Umbilical cord (tissue), 2 donors: ENCODE measurements around the gene CCNQ. TPM values are rescaled to one million over a fixed set of nuclear protein-coding genes. Genes with fewer than 3 reads are reported as not detected.

Experiments
- DNase-seq: peaks from one replicate; pipeline ENCODE4 v3.0.0-alpha.2; 2015; ENCODE audit warnings: low spot score
- total RNA-seq: library from RNA; depleted of rRNA; stranded (reverse); fragments of >200 nt; gene quantifications from one replicate; pipeline ENCODE4 v1.2.3, GENCODE V29; 2014; ENCODE audit warnings: low replicate concordance; ENCODE audit not compliant: insufficient read depth

CCNQ gene
- total RNA-seq, 1 donor from 2014 or later, result 23.8 TPM

GRCh38 chrX:153596981-153597750, 1.8 kb downstream of the CCNQ start:
- no peak for DNase-seq

GRCh38 chrX:153595859-153596857, 2.8 kb downstream of the CCNQ start:
- no peak for DNase-seq

- DNase-seq, result no peak
Observed at GRCh38 chrX:153595387-153595786, 3.6 kb downstream of the CCNQ start.

DNA sequence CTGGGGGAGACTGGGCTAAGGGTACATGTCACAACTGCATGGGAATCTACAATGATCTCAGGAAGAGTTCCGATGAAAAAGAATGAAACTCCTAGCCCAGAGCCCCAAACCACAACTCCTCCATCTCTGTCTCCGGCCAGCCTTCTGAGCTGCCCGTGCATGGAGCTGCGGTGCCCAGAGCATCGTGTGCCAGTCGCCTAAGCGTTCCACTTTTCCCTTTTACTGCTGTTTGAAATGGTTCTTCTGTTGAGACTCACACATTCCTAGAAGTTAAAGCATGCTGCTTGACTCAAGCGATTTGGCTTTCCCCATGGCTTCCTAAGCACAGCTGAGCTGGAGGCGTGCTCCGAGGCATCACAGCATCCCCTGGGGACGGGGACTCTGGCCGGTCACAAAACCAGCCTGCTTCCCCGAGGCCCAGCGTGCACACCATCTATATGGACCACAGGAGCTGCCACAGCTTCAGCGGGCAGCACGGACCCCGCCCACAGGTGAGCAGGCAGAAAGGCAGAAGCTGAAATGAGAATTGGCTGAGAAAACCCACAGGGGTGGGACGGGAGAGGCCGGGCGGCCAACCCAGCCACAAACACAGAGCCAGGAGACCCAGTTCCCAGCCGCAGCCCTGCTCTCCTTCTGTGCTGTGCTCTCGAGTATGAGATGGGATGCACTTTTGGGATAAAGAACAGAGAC, 5.0 kb downstream of the CCNQ start:
- DNase-seq, result no peak

DNA sequence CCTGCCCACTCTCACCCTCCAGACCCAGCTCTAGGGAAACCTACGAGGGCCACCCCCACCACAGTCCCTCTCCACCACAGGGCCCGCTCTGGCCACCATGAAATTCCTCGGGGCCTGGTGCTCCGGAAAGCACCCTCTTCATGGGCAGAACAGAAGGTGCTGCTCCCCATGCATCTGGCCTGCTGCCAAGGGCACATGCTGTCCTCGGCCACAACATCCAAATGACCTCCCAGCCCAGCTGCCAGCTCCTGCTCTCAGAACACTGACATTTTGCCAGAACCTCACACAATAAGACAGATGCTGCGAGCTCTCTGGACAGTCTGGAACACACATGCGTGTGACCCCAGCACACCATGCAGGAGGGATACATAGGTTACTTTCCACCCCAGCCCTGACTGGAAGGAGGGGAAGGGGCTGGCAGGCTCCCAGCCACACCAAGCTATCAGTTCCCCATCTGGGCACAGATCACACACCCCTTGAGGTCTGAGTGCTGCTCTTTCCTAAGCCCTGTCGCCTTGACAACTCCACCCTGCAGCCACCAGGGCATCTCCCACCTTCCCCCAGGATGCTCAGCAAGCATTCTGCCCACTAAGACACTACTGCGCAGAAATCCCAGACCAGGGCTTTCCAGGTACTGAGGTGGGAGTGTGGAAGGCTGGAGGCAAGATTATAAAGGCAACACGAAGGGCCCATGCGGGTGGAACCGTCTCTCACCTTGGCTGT, 5.8 kb downstream of the CCNQ start:
- DNase-seq, result no peak

DNA sequence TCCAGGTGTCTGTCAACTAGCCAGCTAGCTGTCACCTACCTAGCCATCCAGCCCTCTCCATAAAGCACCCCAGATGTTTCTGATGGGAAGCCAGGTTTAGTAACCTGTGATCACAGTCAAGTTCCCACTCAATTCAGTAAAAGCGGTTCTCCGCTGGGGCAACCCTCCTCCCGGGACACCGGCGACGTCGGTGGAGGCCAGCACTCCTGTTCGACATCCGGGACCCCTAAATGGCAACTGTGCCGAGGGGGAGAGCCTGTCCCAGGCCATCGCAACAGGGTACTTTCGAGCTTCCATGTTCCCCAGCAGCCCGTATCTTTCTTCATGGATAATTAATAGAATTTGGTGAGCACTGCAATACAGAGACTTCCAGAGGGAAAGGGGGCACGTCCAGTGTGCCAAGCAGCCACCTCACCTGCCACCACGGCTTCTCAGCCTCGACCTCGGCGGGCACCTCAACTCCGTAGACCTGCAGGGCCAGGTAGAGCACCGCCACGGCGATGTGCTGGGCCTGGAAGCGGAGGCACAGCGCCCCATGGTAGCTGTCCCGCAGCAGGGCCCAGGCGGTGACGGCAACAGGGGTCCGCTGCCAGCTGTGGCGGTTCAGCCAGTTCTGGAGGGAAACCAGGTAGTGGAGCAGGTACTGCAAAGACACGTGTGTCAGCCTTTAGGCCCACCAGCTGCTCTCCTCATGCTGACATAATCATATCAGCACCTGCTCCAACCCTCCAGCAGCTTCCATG, 6.7 kb downstream of the CCNQ start:
- no peak for DNase-seq

DNA sequence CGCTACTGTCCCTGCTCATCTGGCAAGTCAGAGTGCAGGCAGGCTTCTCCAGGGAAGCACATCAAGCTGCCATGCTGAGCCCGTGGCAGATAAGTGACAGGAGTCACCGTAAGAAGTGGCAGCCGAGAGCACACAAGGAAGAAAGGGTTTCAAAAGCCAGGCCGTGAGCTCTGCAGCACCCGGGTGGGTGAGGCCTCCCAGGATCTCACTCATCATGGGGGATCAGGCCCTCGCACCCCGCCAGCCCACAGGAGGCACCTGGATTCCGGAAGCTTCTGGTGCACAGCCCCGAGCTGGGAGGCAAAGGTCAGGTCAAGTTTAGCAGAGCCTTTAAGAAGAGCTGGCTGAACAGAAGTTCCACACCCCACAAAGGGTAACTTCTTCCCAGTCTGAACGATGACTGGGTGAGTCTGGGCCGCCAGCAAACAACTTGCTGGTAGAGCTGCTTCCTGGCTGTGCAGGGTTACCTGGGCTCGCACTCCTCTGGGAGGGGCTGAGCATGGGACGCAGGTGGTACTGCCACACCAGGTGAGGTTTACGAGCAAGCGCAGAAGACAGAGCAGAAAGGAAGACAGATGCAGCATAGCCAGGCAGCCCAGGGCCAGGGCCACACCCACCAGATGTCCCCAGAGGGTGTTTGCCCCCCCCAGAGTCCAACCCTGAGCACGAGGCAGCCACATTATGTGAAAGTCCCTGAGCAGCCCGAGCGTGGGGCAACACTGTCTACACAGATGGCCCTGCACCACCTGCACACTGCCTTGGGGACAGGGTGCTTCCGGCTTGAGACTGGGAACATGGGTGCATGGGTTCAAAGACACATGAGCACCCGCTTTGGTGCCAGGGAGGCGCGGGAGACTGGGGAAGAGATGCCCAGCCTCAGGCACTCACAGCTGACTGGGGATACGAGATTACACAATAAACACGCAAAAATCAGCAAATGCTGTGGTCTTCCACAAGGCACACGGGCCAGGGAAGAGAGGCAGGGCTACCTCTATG, 7.7 kb downstream of the CCNQ start:
- DNase-seq, result no peak

GRCh38 chrX:153588782-153589446, 10.0 kb downstream of the CCNQ start:
- DNase-seq, result no peak

DNA sequence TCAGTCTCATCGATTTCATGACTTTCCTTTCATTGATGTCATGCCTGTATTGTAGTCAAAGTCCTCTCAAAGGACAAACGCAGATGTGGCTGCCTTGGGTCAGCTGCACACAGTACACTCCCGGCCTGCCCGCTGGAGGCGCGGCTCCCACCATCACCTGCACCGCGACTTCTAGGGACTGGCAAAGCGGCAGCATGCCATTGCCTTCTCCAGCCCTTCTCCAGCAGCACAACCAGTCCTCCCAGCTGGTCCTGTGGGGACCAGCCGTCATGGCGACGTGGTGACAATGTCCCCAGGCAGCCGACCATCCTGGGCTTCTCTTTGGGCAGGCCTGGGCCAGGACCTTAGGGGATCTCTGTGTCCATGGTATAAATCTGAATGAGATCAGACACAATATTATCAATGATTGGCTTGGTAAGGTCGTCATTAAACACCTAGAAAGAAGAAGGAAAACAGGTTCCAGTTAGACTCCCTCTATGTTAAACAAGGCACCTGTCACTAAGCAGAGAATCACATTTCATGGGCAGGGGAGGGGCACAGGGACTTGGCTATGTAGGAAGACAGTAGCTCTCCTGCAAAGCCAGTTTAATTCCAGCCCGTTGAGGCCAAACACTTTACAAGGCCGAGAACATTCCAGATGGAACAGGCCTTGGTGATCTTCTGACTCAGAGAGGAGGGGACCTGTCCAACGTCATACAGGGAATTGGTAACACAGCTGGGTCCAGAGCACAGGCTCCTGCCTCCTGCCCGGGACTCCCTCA, 10.7 kb downstream of the CCNQ start:
- DNase-seq, result no peak

- no peak for DNase-seq
Observed at GRCh38 chrX:153587342-153587741, 11.6 kb downstream of the CCNQ start.

DNA sequence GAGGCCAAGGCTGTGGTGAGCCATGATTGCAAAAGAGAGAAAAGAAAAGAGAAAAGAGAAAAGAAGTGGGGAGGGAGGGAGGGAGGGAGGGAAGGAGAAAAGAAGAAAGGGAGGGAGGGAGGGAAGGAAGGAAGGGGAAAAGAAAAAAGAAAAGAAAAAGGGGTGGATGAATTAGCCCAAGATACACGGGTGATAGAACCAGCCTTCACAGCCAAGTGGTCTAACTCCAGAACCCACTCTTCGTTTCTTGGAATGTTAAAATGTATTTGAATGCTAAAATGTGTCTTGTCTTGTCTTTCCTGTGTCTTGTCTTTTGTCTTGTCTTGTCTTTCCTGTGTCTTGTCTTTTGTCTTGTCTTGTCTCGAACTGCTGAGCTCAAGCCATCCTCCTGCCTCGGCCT, 13.1 kb downstream of the CCNQ start:
- no peak for DNase-seq

- no peak for DNase-seq
Observed at GRCh38 chrX:153583433-153583832, 15.5 kb downstream of the CCNQ start.

DNA sequence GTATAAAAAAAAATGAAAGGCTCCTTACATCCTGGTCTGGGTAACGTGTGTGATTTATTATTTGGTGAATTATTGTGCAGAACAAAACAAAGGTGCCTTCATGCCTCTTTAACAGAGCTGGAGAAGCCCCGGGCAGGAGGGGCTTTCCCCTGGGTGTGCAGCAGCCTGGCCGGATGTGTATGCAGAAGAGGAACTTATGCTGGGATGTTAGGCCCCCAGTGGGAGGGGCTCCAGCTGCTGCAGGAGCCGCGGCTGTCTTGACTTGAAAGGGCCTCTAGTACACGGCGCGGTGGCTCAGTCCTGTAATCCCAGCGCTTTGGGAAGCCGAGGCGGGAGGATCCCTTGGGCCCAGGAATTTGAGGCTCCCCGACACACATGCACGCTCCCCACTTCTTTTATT, 16.0 kb downstream of the CCNQ start:
- DNase-seq, result peak; percentile 80

DNA sequence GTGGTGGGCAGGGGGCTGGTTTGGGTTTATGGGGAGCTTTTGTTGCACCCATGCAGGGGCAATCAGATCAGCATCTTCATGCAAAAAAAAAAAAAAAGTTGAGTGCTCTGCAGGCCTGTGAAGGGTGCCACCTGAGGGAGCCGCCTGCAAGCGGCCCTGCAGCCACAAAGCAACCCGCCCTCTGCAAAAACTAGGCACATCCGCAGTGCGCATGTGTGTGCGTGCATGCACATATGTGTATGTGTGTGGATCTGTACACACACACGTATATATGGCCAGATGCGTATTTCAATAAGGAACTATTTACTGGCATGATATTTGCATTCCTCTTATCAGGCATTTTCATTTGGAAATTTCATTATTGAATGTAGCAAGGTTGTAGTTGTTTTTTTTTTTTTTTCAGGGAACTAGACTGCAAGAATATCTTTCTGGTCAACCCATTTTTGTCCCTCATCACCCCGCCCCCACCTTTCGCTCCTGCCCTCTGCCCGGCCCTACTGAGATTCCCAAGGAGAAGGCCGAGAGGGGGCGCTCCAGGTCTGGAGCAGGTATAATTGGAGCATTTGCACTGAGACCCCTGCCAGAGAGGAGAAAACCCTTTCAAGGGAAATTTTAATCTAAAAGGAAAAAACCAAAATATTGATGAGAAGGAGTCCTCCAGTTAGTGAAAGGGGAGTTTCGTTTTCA, 18.1 kb downstream of the CCNQ start:
- DNase-seq, result no peak

- no peak for DNase-seq
Observed at GRCh38 chrX:153578889-153579288, 20.1 kb downstream of the CCNQ start.

DNA sequence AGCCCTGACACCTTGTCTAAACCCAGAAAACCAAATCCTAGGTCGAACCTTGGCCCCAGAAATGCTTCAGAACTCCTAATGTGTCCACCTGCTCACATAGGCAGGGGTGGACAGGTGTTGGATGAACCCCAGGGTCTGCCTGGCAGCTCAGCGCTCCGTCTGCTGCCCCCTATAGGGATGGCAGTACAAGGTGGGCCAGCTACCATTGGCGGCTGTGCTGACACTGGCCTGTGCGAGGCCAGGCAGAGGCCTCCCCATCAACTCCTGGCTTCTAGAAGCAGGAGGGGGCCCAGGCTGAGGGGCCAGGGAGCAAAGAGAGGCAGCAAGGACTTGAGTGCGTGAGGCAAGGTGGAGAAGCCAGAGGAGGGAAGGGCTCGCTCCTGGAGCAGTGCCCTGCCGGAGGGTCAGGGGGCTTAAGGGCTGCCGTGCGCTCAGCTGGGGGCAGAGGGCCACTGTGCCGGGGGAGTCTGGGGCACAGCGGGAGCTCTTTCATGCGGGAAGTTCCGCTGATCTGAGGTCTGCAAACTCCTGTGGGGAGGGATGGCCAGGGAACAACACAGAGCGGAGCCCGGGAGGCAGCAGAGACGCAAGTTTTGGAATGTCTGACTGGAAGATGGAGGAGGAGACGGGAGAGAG, 20.6 kb downstream of the CCNQ start:
- no peak for DNase-seq

DNA sequence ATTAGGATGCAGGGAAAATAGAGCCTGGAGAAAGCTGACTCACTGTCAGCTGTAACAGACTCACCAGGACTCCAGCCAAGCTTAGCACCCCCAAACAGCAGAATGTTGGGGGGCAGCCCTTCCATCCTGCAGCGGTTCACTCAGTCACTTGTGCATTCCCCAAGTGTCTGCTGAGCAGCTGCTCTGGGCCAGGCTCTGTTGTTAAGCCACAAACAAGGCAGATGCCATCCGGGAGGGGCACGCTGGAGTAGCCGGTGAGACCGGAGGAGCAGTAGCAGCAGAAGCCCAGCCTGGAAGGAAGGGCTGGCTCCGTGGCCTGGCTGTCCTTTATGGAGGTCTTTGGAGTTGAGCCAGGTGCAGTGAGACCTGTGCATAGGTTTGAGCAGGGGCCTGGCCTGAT, 22.0 kb downstream of the CCNQ start:
- no peak for DNase-seq
